WTC11 (cell line): Measurements from ENCODE around the gene BMP8B. TPM values are rescaled to one million over a fixed set of nuclear protein-coding genes. Genes with fewer than 3 reads are reported as not detected.
"Not testable (repeated sequence)": the region's sequence is repeated elsewhere in the genome, so short reads cannot be mapped to it uniquely, and the experiment has no call there.

Experiments
- ATAC-seq: fragments of 200-7000 bp; cut with Tn5 transposase; 2 replicates; pipeline ENCODE4 v1.10.0; 2021; ENCODE audit warnings: mild to moderate bottlenecking, moderate library complexity
- CTCF ChIA-PET: fragments of 300-600 bp; sonication (Branson Sonifier 250); formaldehyde crosslinking; loops from one replicate; lab custom pipeline; 2021; ENCODE audit warnings: antibody characterized with exemption; lab: Charles Lee
- POLR2A ChIA-PET: fragments of 350-600 bp; sonication (Branson Sonifier 250); formaldehyde crosslinking; loops from one replicate; lab custom pipeline; 2021; ENCODE audit warnings: antibody characterized with exemption; lab: Charles Lee
- DNase-seq: peaks from one replicate; pipeline ENCODE4 v3.0.0; 2021; ENCODE audit warnings: low spot score
- H3K27ac Mint-ChIP-seq: 2 replicates; pipeline ENCODE4 v1.8.0; 2021; ENCODE audit warnings: mixed read lengths
- H3K27me3 Mint-ChIP-seq: 2 replicates; pipeline ENCODE4 v1.8.0; 2021; ENCODE audit warnings: low read depth, mild to moderate bottlenecking, moderate library complexity, mixed read lengths
- H3K36me3 Mint-ChIP-seq: 2 replicates; pipeline ENCODE4 v1.8.0; 2021; ENCODE audit warnings: mixed read lengths
- H3K4me1 Mint-ChIP-seq: 2 replicates; pipeline ENCODE4 v1.8.0; 2022; ENCODE audit warnings: mixed read lengths
- H3K4me3 Mint-ChIP-seq: 2 replicates; pipeline ENCODE4 v1.8.0; 2021; ENCODE audit warnings: mild to moderate bottlenecking, moderate library complexity, mixed read lengths
- H3K9me3 Mint-ChIP-seq: 2 replicates; pipeline ENCODE4 v1.8.0; 2021; ENCODE audit warnings: mixed read lengths
- FOXJ3 ChIP-seq: sonication (generic); formaldehyde crosslinking; IDR thresholded peaks from 2 replicates; pipeline ENCODE4 v1.9.0; 2021; ENCODE audit warnings: missing genetic modification reagents, mild to moderate bottlenecking, borderline replicate concordance
- SP1 ChIP-seq: sonication (generic); formaldehyde crosslinking; conservative IDR thresholded peaks from 2 replicates; pipeline ENCODE4 v1.8.1; 2022; ENCODE audit warnings: missing genetic modification reagents
- ZBTB21 ChIP-seq: sonication (generic); formaldehyde crosslinking; IDR thresholded peaks from 2 replicates; pipeline ENCODE4 v1.8.1; 2023; ENCODE audit warnings: mild to moderate bottlenecking, missing genetic modification reagents, borderline replicate concordance
- total RNA-seq: library from RNA; stranded (reverse); gene quantifications from 3 replicates; pipeline ENCODE4 v1.2.3, GENCODE V29; 2021
- TF ChIP-seq, protein P1 (sequence below): sonication (generic); formaldehyde crosslinking; IDR thresholded peaks from 2 replicates; pipeline ENCODE4 v1.8.1; 2023; ENCODE audit warnings: mild to moderate bottlenecking, missing genetic modification reagents
- TF ChIP-seq, protein P2 (sequence below): fragments of 200-600 bp; IDR thresholded peaks from 2 replicates; pipeline ENCODE4 v1.8.0; 2022; ENCODE audit warnings: antibody characterized with exemption
- TF ChIP-seq, protein P3 (sequence below): sonication (generic); formaldehyde crosslinking; conservative IDR thresholded peaks from 2 replicates; pipeline ENCODE4 v1.8.1; 2023; ENCODE audit warnings: mild to moderate bottlenecking, low read depth, missing genetic modification reagents, moderate library complexity
- TF ChIP-seq, protein P4 (sequence below): fragments of 250-450 bp; sonication (Bioruptor Pico); IDR thresholded peaks from 2 replicates; pipeline ENCODE4 v2.1.2; 2022; ENCODE audit warnings: mild to moderate bottlenecking, moderate library complexity
- TF ChIP-seq, protein P5 (sequence below): sonication (generic); formaldehyde crosslinking; IDR thresholded peaks from 2 replicates; pipeline ENCODE4 v1.8.0; 2023; ENCODE audit warnings: missing genetic modification reagents
- TF ChIP-seq, protein P6 (sequence below): fragments of 250-450 bp; sonication (Bioruptor Pico); IDR thresholded peaks from 2 replicates; pipeline ENCODE4 v1.8.0; 2021; ENCODE audit warnings: mild to moderate bottlenecking

BMP8B gene
- total RNA-seq, 1 experiment from 2014 or later = 0.74 TPM

DNA sequence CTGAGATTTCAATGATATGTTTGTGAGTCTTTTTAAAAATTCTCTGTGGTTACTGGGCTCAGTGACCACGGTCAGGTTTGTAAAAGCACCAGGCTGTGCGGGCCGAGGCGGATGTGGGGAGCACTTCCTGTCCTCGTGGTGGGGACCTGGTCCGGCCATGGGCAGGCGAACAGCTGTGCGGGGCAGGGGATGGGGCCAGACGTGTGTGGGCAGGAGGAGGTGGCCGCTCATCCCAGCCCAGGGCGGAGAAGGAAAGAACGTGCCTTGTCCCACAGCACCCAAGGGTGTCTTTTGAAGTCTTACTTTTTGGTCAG is 12.3 kb downstream of the BMP8B start:
- Mint-ChIP-seq H3K4me3 (no peak overlapping the region), H3K36me3 (no peaks in the 10 kb centered on the region), H3K27me3 (peaks cover 26% of the 10 kb centered on the region), H3K9me3 (no peaks in the 10 kb centered on the region)
- POLR2A ChIA-PET = no interaction called here
- TF ChIP-seq, protein P1, sequence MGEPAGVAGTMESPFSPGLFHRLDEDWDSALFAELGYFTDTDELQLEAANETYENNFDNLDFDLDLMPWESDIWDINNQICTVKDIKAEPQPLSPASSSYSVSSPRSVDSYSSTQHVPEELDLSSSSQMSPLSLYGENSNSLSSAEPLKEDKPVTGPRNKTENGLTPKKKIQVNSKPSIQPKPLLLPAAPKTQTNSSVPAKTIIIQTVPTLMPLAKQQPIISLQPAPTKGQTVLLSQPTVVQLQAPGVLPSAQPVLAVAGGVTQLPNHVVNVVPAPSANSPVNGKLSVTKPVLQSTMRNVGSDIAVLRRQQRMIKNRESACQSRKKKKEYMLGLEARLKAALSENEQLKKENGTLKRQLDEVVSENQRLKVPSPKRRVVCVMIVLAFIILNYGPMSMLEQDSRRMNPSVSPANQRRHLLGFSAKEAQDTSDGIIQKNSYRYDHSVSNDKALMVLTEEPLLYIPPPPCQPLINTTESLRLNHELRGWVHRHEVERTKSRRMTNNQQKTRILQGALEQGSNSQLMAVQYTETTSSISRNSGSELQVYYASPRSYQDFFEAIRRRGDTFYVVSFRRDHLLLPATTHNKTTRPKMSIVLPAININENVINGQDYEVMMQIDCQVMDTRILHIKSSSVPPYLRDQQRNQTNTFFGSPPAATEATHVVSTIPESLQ = no peak
- TF ChIP-seq, protein P2, sequence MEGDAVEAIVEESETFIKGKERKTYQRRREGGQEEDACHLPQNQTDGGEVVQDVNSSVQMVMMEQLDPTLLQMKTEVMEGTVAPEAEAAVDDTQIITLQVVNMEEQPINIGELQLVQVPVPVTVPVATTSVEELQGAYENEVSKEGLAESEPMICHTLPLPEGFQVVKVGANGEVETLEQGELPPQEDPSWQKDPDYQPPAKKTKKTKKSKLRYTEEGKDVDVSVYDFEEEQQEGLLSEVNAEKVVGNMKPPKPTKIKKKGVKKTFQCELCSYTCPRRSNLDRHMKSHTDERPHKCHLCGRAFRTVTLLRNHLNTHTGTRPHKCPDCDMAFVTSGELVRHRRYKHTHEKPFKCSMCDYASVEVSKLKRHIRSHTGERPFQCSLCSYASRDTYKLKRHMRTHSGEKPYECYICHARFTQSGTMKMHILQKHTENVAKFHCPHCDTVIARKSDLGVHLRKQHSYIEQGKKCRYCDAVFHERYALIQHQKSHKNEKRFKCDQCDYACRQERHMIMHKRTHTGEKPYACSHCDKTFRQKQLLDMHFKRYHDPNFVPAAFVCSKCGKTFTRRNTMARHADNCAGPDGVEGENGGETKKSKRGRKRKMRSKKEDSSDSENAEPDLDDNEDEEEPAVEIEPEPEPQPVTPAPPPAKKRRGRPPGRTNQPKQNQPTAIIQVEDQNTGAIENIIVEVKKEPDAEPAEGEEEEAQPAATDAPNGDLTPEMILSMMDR = no peak
- TF ChIP-seq SP1 (no peak), FOXJ3 (no peak), ZBTB21 (CRISPR knock-in tag) (no peak)
- TF ChIP-seq, protein P3, sequence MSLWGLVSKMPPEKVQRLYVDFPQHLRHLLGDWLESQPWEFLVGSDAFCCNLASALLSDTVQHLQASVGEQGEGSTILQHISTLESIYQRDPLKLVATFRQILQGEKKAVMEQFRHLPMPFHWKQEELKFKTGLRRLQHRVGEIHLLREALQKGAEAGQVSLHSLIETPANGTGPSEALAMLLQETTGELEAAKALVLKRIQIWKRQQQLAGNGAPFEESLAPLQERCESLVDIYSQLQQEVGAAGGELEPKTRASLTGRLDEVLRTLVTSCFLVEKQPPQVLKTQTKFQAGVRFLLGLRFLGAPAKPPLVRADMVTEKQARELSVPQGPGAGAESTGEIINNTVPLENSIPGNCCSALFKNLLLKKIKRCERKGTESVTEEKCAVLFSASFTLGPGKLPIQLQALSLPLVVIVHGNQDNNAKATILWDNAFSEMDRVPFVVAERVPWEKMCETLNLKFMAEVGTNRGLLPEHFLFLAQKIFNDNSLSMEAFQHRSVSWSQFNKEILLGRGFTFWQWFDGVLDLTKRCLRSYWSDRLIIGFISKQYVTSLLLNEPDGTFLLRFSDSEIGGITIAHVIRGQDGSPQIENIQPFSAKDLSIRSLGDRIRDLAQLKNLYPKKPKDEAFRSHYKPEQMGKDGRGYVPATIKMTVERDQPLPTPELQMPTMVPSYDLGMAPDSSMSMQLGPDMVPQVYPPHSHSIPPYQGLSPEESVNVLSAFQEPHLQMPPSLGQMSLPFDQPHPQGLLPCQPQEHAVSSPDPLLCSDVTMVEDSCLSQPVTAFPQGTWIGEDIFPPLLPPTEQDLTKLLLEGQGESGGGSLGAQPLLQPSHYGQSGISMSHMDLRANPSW = no peak
- TF ChIP-seq, protein P4, sequence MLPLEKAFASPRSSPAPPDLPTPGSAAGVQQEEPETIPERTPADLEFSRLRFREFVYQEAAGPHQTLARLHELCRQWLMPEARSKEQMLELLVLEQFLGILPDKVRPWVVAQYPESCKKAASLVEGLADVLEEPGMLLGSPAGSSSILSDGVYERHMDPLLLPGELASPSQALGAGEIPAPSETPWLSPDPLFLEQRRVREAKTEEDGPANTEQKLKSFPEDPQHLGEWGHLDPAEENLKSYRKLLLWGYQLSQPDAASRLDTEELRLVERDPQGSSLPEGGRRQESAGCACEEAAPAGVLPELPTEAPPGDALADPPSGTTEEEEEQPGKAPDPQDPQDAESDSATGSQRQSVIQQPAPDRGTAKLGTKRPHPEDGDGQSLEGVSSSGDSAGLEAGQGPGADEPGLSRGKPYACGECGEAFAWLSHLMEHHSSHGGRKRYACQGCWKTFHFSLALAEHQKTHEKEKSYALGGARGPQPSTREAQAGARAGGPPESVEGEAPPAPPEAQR (CRISPR knock-in tag) = no peak
- TF ChIP-seq, protein P5, sequence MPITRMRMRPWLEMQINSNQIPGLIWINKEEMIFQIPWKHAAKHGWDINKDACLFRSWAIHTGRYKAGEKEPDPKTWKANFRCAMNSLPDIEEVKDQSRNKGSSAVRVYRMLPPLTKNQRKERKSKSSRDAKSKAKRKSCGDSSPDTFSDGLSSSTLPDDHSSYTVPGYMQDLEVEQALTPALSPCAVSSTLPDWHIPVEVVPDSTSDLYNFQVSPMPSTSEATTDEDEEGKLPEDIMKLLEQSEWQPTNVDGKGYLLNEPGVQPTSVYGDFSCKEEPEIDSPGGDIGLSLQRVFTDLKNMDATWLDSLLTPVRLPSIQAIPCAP (CRISPR knock-in tag) = no peak
- TF ChIP-seq, protein P6, sequence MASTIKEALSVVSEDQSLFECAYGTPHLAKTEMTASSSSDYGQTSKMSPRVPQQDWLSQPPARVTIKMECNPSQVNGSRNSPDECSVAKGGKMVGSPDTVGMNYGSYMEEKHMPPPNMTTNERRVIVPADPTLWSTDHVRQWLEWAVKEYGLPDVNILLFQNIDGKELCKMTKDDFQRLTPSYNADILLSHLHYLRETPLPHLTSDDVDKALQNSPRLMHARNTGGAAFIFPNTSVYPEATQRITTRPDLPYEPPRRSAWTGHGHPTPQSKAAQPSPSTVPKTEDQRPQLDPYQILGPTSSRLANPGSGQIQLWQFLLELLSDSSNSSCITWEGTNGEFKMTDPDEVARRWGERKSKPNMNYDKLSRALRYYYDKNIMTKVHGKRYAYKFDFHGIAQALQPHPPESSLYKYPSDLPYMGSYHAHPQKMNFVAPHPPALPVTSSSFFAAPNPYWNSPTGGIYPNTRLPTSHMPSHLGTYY = no peak
- TF ChIP-seq, all 79 proteins: peak for 0
- ATAC-seq (no peak), DNase-seq (no peak)
- 0 out of 2 replicates have a peak, but pooled peaks cover 3% of the 10 kb centered on the region for H3K4me1 Mint-ChIP-seq
- no peak overlapping the region for H3K27ac Mint-ChIP-seq
- CTCF ChIA-PET = no interaction called here

DNA sequence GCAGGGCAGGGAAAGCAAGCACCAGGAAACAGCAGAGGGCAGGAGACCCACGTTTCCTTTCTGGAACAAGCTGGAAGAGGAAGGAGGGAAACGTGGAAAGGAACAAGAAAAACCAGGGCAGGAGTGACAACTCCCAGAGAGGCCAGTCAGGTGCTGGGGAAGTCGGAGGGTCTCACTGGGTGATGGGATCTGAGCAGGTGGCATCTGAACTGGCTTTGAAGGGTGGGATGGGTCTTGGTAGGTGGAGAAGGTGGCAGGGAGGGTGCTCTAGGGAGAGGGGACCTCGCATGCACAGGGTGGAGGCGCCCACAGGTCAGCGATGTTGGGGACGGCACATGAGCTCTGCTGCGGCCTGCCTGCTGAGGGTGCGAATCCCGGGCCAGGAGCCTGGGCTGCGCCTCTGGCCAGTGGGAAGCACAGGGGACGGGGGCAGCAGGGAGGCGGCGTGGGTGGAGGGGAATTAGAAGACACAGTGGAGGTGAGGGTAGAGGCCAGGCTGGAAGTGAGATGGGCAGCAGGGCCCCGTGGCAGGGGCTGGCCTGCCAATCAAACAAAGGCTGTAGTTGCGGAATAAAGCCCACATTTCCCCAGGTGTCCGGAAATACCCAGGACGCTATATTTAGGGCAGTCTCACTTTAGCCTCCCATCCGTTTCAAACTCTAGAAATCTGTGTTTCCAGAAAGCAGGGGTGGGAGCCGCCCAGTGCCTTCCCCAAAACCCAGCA is 12.8 kb downstream of the BMP8B start:
- ATAC-seq, H3K27ac Mint-ChIP-seq, DNase-seq, H3K36me3 Mint-ChIP-seq, H3K4me3 Mint-ChIP-seq, CTCF ChIA-PET, H3K9me3 Mint-ChIP-seq, POLR2A ChIA-PET, H3K4me1 Mint-ChIP-seq: not testable (repeated sequence)
- H3K27me3 Mint-ChIP-seq = peaks cover 22% of the 10 kb centered on the region

DNA sequence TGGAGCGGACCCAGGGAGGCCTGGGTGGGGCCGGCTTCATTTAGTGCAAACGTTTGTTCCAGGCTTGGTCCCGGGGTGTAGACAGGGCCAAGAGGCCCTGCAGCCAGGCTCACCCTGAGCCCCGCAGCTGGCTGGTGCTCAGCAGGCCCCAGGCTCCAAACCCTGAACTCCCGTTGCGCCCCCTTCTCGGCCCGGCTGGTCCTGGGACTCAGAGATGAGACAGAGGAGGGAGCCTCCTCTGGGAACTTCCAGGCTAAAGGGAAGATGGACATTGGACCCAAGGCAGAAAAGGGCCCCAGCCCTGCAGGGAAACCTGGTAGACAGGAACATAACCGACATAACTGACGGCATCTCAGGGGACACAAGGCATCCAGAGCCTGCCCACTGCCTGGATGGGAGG is 13.5 kb downstream of the BMP8B start:
- H3K4me3 Mint-ChIP-seq, H3K9me3 Mint-ChIP-seq, POLR2A ChIA-PET, H3K36me3 Mint-ChIP-seq, ATAC-seq, DNase-seq, H3K27ac Mint-ChIP-seq, CTCF ChIA-PET, H3K4me1 Mint-ChIP-seq: not testable (repeated sequence)
- H3K27me3 Mint-ChIP-seq = peaks cover 19% of the 10 kb centered on the region

DNA sequence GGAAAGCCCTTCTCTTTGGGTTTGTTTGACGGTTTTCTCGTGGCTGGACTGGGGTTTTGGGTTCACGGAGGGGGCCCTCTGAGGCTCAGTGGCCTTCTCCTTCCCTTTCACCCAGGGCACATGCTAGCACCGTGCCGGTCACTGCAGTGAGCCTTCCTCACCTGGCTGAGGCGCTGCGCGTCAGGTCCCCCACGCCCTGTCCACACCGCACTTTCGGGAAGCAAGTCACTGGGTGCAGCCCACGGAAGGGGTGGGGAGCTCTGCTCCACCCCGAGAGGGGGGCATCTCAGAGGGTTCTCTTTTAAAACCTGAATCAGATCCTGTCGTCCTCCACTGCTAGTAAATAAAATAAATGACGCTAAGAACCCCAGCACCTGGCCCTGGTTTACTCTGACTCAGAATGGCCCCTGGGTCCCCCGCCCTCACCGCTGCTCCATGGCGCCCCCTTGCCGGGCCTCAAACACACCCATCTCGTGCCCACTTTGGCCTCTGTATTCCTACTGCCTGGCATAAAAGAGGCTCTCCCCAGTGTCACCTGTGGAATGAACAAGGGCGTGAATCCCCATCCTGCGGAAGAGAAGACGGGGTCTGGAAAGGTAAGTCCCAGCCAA is 15.2 kb downstream of the BMP8B start:
- ATAC-seq = peak; percentile 73
- H3K4me1 Mint-ChIP-seq, POLR2A ChIA-PET, H3K27ac Mint-ChIP-seq, CTCF ChIA-PET, H3K36me3 Mint-ChIP-seq, H3K9me3 Mint-ChIP-seq, H3K4me3 Mint-ChIP-seq, DNase-seq: not testable (repeated sequence)
- H3K27me3 Mint-ChIP-seq = peaks cover 23% of the 10 kb centered on the region

DNA sequence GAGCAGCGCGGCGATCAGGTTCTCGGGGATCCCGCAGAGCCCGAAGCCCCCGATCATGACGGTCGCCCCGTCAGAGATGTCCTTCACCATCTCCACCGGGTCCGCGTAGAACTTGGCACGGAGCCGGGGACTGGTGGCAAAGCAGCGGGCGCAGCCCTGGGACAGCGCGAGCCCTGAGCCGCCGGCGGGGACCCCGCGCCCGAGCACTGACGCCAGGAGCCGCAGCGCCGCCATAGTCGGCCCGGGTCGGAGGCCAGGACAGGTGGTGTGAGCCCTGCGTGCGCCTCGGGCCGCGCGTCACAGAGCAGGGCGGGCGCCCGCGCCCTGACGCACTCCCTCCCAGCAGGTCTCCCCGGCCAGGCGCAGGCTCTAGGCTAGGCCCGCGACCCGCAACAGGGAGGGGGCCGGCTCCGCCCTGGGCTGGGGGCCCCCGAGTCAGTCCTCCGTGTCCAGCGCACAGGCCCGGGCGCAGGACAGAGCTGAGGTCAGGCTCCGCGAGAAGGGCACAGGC is 17.6 kb downstream of the BMP8B start, which contains the start of gene OXCT2:
Gene OXCT2, minus strand, starts transcription at position 327 of the 511 bp plus-strand sequence. Its CDS starts 93 bp downstream, at position 234.
- H3K27ac Mint-ChIP-seq, CTCF ChIA-PET: not testable (repeated sequence)

More for the DNA sequence above, 17.6 kb downstream of the BMP8B start, which contains the start of gene OXCT2:
- Mint-ChIP-seq H3K4me3 (peak within 1 kb of the TSS; percentile 54), H3K27me3 (peaks cover 19% of the 10 kb centered on the region)
- POLR2A ChIA-PET, H3K4me1 Mint-ChIP-seq, H3K36me3 Mint-ChIP-seq, H3K9me3 Mint-ChIP-seq: not testable (repeated sequence)
- ATAC-seq = peak; percentile 61
- DNase-seq = peak; percentile 22
